Stimulated activated CD8-positive, alpha-beta memory T cell treated with anti-CD3 and anti-CD28 coated beads, Interleukin-7, amount 100 ng/mL, for 1 hour (primary cell): ENCODE measurements around the gene CCN5.

Experiments used
- DNase-seq, 2 donors: peaks; one replicate each; pipeline ENCODE4 v3.0.0-alpha.2; 2020; ENCODE audit warnings: low read depth in 2 of 2

Gene CCN5

DNA sequence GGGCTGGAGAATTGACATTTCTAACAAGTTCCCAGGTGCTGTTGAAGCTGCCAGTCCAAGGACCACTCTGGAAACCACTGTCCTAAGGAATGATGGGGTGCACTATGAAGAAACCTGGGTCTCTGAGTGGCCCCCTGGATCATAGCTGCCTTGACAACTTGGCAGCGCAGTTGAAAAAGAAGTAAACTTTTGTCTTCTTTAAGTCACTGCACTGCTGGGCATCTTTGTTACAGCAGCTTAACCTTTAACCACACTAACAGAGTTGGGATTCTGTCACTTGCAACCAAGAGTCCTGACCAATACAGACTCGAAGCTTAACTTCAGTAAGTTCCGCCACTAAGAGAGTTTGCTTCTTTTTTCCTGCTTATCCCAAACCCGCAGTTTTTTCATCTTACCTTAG, 21.9 kb downstream of the CCN5 start:
- no peak for DNase-seq

DNA sequence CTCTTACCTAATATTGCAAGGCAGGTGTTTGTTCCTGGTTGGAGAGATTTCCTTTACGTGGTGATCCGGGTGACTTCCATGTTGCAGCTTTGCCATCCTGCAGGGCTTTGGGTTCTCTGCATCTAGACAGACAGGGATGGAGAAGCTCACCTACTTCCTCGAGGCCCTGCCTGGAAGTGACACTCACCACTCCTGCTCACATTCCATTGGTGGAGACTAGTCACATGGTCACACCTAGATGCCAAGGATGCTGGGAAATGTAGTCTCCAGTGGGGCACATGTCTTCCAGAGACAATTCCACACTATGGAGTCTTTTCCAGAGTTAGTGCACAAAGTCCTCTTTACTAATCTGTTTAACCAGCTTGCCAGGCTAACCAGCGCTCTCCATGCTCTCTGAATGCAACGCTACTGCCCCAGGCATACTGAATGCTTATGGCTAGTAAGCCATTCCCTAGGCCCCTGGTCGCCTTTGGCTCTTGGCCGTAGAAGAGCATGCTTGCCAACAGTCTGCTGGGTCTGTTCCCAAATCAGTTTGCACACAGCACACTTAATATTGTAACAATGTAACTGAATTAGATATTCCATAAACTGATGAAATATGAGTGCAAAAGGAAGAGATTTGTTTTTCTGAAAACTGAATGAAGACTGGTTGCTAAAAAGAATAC, 23.8 kb downstream of the CCN5 start:
- DNase-seq: no peak

DNA sequence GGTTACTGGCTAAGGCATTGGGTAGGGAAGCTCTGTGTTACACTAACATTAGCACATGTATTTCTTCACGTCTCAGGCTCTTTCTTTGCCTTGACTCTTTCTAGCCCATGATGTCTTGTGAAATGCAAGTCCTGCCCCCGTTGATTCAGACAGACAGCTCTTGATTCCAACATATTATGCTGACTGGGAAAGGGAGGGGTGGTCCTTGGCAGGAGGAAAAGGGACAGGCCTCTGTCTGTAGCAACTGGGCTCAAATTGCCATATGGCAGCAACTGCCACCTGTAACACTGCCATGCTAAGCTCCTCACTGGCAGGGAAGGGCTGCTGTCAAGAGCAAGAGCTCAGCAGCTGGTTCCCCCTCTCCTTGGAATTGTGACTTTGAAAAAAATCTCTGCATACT, 24.8 kb downstream of the CCN5 start:
- DNase-seq: no peak

DNA sequence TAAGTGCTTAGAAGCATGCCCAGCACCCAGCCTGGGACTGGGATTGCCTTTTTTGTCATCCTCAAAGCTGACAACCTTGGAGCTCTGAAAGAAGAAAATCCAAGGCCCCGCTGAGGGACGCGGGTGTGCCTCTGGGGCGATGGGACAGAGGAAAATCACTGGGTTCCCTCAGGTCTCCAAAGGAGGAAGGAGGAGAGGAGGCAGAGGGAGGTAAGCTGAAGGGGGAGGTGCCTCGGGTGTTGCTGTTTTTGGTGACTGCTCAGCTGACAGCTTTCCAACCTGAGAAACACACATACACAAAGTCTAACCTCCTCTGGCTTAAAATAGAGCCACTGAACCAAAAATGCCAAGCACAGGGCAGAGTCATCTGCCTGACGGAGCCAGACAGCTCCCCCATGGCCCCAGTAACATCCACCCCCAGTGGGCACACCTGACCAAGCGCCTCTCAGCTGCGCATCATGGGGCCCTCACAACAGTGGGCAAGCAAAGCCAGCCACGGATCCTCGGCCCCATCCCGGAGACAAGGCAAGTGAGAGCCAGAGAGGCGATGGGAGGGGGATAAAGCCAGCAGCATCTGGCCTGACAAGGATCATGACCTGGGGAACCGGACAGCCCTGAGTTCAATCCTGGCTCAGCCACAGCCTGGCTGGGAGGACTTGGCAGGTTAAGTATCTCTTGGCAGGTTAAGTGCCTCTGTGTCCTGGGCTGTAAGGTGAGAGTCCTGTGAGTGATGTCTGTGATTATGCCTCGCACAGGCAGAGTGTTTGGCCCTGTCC, 27.3 kb downstream of the CCN5 start:
- DNase-seq: no peak

DNA sequence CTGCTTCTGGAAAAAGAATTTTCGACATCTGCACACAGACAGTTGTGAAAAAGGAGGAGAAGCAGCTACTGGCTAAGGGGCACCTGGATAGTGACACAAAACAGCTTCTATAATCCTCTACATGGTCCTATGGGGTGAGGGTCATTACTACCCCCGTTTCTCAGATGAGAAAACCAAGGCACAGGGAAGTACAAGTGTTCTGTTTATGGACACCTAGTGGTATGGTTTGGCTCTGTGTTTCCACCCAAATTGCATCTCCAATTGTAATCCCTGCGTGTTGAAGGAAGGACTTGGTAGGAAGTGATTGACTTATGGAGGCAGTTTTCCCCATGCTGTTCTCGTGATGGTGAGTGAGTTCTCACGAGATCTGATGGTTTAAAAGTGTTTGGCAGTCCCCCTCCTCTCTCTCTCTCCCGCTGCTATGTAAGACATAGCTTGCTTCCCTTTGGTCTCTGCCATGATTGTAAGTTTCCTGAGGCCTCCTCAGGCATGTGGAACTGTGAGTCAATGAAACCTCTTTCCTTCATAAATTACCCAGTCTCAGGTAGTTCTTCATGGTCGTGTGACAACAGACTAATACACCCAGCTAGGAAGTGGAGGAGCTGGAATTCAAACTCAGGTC, 28.0 kb downstream of the CCN5 start:
- DNase-seq: no peak

DNA sequence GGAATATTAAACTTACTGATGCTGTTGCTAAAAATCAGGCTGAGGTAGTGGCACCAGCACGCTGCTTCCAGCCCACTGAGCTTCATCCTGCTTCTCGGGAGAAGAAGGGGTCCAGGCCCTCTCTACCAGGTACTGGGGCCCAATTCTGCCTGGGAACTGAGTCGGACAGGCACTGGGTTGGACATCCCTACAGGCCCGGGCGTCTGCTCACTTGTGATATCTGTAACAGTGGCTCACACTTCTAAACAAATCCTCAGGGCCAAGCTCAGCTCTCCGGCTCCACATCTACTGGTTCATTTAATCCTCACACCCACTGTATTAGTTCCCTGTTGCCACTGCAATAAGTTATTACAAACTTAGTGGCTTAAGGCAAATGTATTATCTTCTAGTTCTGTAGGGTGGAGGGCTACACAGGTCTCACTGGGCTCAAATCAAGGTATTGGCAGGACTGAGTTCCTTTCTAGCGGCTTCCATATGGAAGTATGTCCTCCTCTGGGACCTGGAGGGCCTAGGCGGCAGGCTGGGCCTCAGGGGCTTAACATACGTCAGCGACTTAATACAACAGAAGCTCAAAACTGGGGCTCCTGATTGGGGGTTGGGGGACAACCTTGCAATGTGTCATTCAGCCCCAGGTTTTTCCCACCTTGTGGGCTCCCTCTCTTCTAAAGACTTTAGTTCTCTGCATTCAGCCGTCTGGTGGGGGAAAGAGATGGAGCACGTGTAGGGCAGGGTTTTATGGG, 28.9 kb downstream of the CCN5 start:
- DNase-seq: no peak

DNA sequence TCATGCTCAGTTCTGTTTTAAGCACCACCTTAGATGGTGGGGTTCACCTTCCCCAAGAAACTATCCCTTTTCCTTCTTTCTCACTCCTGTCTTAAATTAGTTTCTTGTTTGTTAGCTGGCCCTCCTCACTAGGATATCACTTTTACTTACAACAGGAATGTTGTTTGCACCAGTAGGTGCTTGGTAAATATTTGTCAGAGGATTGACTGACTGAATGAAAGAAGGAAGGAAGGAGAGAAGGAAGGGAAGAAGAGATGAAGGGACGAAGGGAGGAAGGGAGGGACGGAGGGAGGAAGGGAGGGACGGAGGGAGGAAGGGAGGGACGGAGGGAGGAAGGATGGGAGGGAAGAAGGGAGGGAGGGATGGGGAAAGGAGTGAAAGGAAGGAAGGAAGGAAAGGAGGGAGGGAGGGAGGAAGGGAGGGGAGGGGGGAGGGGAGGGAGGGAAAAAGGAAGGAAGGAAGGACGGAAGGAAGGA, 30.0 kb downstream of the CCN5 start:
- DNase-seq: no peak

DNA sequence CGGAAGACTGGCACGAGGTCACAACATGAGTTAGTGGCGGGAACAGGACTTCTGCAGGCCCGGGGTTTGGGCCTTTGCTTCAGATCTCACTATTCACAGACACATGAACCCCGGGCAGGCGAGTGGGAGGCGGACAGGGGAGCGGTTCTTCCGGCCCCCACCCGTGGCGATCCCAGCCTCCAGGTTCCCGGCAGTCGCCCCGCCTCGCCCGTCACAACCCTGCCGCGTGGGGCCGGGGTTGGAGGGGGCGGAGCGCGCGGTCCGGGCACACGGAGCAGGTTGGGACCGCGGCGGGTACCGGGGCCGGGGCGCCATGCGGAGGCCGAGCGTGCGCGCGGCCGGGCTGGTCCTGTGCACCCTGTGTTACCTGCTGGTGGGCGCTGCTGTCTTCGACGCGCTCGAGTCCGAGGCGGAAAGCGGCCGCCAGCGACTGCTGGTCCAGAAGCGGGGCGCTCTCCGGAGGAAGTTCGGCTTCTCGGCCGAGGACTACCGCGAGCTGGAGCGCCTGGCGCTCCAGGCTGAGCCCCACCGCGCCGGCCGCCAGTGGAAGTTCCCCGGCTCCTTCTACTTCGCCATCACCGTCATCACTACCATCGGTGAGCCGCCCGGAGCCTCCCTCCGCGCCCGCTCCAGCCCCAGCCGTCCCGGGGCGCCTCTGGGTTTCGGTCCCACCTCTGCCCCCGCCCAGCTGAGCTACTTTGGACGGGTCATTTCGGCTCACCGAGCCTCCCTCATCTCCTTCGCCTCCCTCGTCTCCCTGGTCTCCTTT, 30.6 kb downstream of the CCN5 start, which contains the start of gene KCNK15:
TSS of gene KCNK15 (plus strand) at position 268 of the 769 bp plus-strand sequence. CDS start at position 314, 46 bp downstream.
- no peak for DNase-seq

DNA sequence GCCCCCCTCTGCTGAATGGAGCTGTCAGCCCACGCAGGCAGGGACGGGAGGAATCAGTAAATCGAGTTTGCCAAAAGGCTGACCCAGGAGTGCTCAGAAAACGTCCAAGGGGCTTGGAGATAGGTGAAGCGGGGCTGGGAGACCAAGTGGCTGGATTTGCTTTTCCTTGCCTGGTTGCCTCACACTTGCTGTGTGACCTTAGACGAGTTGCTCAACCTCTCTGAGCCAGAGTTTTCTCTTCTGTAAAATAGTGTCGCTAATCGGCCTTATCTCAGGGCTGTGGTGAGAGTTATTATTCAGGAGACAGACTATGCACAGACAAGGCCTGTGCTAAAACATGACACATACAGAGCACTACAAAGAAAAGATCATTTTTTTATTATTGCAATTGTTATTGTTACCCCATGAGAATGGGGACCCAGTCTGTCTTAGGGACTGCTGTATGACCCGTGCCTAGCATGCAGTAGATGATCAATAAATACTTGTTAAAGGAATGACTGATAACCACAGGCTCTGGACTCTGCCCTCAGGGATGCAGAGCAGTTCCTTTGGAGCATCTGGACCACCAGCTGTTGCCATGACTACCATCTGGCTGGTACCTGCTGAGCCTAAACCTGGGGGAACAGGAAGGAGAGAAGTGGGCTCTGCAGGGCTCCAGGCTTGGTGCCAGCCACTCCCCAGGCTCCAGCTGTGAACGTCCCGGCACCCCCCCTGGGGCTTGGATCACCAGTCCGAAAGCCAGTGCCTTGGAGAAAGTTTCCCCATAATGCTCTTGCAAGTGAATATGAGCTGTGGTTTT, 31.4 kb downstream of the CCN5 start:
- no peak for DNase-seq

DNA sequence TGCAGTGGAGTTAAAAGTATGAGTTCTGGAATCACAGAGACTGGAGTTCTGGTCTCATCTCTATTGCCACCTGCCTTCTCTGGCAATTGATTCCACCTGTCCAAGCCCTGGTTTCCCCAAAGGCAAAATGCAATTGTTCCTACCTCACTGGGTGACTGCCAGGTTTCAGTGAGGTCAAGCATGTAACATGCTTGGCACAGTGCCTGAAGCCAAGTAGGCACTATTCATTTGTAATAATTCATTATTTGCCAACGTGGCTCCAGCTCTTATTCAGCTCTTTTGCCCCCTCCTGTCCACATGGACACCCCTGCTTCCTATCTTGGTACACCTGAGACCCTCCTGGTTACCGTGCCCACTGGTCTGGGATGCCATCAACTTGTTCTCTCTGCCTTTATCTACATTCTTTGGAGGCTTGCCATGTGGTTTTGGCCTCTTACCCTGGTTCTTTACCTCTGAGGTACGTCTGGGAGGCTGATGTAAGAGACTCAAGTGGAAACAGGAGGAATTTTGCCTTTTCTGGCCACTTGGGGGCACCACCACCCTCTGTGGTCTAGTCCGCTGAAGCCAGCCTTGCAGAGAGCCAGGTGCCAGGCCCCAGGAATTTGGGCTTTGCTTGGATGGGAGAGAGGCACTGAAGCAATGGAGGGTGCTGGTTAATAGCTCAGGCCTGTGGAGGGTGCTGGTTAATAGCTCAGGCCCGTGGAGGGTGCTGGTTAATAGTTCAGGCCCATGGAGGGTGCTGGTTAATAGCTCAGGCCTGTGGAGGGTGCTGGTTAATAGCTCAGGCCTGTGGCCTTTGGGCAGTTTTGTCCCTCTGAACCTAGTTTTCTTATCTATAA, 32.2 kb downstream of the CCN5 start:
- peak in 1 of 2 donors; percentile 31 for DNase-seq

DNA sequence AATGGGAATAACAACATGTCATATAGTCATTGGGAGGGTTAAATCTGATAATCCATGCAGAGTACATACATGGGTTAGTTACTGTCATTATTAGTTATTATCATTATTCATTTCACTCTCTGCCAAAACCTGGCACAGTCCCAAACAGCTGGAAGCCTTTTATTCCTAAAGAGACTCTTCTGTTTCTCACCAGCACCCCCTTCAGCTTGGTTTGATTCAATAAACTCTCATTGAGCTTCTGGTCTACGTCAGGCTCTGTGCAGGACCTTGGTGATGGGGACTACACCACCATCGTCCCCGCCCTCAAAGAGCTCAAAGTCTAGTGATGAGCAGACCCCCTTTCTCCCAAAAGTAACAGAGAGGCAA, 32.8 kb downstream of the CCN5 start:
- no peak for DNase-seq

DNA sequence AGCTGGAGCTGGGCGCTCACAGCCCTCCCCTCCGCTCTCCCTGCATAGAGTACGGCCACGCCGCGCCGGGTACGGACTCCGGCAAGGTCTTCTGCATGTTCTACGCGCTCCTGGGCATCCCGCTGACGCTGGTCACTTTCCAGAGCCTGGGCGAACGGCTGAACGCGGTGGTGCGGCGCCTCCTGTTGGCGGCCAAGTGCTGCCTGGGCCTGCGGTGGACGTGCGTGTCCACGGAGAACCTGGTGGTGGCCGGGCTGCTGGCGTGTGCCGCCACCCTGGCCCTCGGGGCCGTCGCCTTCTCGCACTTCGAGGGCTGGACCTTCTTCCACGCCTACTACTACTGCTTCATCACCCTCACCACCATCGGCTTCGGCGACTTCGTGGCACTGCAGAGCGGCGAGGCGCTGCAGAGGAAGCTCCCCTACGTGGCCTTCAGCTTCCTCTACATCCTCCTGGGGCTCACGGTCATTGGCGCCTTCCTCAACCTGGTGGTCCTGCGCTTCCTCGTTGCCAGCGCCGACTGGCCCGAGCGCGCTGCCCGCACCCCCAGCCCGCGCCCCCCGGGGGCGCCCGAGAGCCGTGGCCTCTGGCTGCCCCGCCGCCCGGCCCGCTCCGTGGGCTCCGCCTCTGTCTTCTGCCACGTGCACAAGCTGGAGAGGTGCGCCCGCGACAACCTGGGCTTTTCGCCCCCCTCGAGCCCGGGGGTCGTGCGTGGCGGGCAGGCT, 35.1 kb downstream of the CCN5 start:
- no peak for DNase-seq

DNA sequence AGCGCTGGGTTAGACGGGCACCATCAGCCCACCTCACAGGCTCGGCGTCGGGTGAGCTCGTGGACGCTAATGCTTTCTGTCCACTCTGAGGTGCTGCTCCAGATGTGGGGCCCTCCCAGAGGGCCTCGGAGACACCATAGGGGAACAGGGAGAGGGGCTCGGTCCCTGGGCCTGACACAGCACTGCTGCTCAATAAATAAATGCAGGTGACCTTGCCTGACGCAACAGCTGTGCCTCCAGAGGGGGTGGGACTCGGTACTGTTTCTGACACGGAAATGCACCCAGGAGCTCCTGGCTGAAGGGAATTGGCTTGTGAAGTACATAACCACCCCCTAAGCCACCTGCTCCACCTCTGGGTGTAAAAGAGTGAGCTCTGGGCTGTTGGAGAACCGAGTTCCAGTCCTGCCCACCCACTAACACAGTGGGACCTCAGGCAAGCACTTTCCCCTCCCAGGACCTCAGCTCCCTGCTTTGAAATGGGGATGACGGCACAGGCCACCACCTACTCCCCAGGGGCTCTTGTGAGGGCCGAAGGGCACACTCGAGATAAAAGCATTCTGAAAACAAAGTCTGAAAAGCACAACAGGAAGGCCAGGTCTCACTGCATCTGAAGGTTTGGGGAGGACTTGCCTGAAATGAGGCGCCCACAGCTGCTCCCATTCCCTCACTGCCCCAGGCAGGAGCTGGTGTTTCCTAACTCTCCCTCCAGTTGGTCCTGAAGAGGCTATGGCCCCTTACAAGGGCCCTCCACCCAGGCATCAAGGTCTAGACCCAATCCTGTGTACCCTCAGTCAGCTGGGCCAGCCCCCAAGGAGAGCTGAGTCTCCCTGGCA, 37.1 kb downstream of the CCN5 start:
- DNase-seq: no peak

DNA sequence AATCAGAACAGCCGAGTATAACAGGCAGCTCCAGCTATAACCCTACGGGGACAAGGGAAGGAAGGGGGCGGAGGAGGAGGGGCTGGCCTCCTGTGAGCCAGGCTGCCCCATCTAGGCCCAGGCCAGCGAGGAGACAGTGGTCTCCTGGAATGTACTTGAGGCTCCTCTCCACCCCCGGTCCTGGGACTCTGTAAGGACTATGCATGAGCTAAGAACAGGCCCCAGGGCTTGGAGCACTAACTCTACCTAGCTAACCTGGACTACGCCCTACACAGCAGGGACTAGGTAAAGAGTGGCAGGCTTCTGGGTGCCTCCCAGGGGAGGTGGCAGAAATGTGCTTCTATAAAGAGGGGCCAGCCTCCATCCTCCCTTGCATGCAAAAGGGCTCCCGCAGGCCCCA, 39.4 kb downstream of the CCN5 start:
- no peak for DNase-seq

DNA sequence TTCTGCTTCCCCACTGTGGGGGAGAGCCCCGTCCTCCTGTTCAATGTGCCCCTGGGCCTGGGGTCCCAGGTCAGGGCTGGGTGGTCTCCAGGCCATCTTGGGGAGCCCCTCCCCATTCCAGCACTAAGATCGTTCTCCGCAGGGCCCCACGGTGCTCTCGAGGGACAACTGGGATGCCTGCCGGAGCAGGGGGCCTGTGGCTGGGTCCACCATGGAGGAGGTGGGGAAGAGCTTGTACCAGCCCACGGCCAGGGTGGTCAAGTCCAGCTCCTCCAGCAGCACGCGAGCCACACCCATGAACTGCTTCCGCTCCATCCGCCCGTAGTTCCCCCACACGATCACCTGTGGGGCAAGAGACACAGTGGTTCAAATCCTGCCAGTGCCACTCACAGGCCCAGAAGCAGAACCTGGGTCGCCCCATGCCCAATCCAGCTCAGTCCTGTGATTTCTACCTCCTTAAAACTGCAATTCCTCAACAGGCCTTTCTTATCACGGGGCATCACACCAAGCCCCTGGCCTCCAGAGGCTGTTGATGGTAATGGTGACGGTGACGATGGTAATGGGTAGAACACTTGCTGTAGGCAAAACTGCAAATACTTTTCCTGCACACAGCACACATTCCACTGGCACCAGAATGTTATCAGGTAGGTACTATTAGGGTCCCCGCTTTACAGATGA, 41.0 kb downstream of the CCN5 start:
- DNase-seq: no peak

DNA sequence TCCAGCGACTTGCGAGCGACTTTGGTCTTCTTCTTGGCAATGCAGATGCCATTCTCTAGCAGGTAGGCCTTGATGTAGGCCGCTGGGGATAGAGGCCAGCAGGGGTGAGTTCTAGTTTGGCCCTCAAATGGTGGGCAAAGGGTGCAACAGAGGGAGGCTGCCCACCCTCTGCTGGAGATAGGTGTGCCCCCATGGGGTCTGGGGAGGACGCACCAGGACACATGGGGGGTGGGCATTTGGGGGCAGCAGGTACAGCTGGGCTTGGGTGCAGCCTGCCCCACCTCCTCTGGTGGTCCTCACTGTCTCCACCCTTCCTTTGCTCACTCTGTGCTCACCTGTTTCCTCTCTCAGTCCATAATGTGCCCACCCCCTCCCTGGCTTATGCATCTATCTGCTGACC, 41.8 kb downstream of the CCN5 start:
- DNase-seq: no peak
